Right lobe of liver (tissue), 4 donors: ENCODE results near the gene PKIB.

Experiments used
- CTCF ChIP-seq, 4 donors: fragments of 200-600 bp in 3 of 4; fragments of 450-650 bp in 1 of 4; IDR thresholded peaks; one replicate each; pipeline versions ENCODE4 v1.5.1 to v1.8.0; 2016 to 2022; ENCODE audit warnings: antibody characterized with exemption in 4 of 4, mild to moderate bottlenecking in 2 of 4
- POLR2A ChIP-seq: fragments of 450-650 bp; IDR thresholded peaks from one replicate; pipeline ENCODE4 v1.6.1; 2017; ENCODE audit warnings: antibody characterized with exemption, mild to moderate bottlenecking
- donor health status: DM: no; HTN: no; CAD: no.
- donor health status: DM: no; HTN: no; CAD: no.
- donor health status: DM: no; HTN: yes; CAD: no.

GRCh38 chr6:122578961-122579360 lies 31.2 kb upstream of the PKIB start:
- no peak for TF ChIP-seq CTCF (IDR thresholded peaks at IDR 0.05)
- TF ChIP-seq POLR2A = no peak
